PFSK-1 (cell line): Measurements from ENCODE around the gene RDH13.

ENCODE experiments used
- FOXP2 ChIP-seq: optimal IDR thresholded peaks from 2 replicates; pipeline ENCODE3; 2011; ENCODE audit warnings: borderline replicate concordance, control low read depth, inconsistent platforms; ENCODE audit not compliant: insufficient read depth; ENCODE audit errors: extremely low read length, extremely low read depth
- POLR2AphosphoS5 ChIP-seq: IDR thresholded peaks from 2 replicates; pipeline ENCODE4 v1.6.1; 2012; ENCODE audit warnings: low read depth, mild to moderate bottlenecking, control low read depth, low read length, moderate library complexity
- SIN3A ChIP-seq: IDR thresholded peaks from 2 replicates; pipeline ENCODE4 v1.6.1; 2012; ENCODE audit warnings: mild to moderate bottlenecking, low read length, moderate library complexity, borderline replicate concordance; ENCODE audit not compliant: insufficient read depth
- TAF1 ChIP-seq: IDR thresholded peaks from 2 replicates; pipeline ENCODE4 v1.6.1; 2012; ENCODE audit warnings: low read length, control low read depth, borderline replicate concordance; ENCODE audit not compliant: insufficient read depth
- TF ChIP-seq, protein P1 (sequence below), 2 experiments: IDR thresholded peaks; 2 replicates each; pipeline versions ENCODE4 v1.6.1 to v1.8.0; 2011 to 2012; ENCODE audit warnings: low read depth in 2 of 2, low read length in 2 of 2, control low read depth in 1 of 2, inconsistent platforms in 1 of 2, mild to moderate bottlenecking in 1 of 2, moderate library complexity in 1 of 2; ENCODE audit not compliant: insufficient read depth in 1 of 2

The RDH13 gene

DNA sequence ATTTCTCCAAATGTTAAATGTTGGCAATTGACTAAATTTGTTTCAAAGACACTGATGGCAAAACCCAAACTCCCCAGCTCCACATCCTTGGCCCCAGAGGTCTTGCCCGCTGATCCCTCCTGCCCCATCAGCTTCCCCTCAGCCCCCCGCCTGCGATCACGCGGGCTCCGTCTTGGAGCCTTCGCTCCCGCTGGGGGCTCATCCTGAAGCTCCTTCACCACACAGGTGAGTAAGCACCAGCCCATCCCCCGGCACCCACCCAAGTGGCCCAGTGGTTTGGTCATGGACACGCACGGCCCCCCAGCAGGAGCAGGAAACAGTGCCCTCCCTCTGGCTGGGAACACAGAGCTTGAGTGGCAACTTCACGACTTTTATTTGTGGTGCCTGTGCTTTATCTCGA lies 27.6 kb upstream of the RDH13 start:
- no peak for TF ChIP-seq SIN3A

DNA sequence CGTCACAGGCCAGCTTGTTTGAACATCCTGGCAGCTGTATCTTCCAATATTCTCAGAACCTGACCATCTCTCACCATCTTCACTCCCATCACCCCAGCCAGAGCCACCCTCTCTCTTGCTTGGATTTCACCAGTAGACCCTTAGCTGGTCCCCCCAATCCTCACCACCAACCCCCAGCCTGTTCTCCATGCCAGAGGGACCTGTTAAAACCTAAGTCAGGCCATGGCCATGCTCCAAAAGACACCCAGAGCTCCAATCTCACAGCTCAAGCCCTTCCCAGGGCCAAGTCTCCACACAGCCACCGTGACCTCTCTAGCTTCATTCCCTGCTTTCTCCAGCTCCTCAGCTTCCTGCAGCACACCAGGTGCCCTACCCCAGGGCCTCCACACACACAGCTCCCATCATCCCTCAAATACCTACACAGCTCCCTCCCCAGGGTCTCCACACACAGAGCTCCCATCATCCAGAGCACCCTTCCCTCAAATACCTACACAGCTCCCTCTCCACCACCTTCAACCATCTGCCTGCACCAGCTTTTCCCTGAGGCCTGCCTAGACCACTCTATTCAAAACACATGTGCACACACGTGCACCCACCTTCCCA lies 26.5 kb upstream of the RDH13 start:
- no peak for TF ChIP-seq FOXP2

DNA sequence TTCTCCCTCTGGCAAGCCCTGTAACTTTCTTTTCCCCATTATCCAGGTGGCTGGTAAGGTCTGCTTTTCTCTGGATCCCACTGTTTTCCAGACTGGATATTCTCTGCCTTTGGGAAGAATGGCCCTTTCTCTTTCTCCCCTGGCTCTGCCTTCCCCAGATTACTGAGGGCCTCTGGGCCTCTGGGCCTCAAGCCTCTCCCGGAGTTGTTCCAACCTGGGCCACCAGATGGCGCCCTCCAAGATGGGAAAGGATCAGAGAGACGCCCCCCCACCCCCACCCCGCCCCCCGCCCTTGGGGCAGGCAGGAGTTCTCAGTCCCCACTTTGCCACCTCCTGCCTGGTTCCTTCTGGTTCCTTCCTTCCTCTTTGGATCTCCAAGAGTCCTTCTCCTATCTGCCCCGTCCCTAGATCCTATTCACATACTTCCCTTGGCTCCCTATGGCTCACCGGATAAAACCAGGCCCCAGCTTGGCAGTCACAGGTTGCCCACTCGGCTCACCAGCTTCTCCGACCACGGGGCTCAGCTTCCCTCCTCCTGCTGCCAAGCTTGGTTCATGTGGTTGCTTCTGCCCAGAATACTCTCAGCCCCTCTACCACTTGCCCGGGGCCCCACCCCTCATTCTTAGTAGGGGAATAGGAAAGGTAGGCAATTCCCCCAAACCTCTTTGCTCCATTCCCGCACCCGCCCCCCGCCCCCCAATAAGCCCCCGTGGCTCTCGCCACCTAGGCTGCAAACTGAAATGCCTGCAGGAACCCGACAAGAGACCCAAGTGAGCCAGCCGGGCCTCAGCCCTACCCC lies 25.8 kb upstream of the RDH13 start:
- no peak for TF ChIP-seq SIN3A

DNA sequence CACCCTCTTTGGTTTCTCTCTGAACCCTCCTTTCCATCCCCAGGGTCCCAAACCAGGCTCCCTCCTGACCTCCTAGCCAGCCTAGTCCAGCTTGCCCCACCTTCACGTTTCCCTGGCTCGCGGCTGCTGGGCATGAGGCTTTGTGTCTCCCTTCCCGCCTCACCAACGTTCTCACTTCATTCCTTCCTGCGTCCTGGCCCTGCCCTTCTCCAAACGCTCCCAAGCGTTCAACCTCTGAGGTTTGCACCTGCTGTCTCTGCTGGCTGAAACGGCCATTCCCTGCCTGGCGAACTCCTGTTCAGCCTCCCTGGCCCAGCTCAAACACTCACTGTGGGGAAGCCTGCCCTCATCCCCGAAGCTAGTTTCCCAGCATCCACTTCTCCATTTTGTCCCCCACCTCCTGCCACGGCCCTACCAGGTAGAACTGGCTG lies 25.1 kb upstream of the RDH13 start:
- no peak for TF ChIP-seq FOXP2
- TF ChIP-seq, protein P1, sequence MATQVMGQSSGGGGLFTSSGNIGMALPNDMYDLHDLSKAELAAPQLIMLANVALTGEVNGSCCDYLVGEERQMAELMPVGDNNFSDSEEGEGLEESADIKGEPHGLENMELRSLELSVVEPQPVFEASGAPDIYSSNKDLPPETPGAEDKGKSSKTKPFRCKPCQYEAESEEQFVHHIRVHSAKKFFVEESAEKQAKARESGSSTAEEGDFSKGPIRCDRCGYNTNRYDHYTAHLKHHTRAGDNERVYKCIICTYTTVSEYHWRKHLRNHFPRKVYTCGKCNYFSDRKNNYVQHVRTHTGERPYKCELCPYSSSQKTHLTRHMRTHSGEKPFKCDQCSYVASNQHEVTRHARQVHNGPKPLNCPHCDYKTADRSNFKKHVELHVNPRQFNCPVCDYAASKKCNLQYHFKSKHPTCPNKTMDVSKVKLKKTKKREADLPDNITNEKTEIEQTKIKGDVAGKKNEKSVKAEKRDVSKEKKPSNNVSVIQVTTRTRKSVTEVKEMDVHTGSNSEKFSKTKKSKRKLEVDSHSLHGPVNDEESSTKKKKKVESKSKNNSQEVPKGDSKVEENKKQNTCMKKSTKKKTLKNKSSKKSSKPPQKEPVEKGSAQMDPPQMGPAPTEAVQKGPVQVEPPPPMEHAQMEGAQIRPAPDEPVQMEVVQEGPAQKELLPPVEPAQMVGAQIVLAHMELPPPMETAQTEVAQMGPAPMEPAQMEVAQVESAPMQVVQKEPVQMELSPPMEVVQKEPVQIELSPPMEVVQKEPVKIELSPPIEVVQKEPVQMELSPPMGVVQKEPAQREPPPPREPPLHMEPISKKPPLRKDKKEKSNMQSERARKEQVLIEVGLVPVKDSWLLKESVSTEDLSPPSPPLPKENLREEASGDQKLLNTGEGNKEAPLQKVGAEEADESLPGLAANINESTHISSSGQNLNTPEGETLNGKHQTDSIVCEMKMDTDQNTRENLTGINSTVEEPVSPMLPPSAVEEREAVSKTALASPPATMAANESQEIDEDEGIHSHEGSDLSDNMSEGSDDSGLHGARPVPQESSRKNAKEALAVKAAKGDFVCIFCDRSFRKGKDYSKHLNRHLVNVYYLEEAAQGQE (IDR thresholded peaks at IDR 0.05; ENCODE audit: insufficient read depth in 1 of 2, low read depth in 2 of 2, low read length in 2 of 2) = no peak
- no peak for TF ChIP-seq TAF1
- no peak for TF ChIP-seq POLR2AphosphoS5
- no peak for TF ChIP-seq SIN3A

DNA sequence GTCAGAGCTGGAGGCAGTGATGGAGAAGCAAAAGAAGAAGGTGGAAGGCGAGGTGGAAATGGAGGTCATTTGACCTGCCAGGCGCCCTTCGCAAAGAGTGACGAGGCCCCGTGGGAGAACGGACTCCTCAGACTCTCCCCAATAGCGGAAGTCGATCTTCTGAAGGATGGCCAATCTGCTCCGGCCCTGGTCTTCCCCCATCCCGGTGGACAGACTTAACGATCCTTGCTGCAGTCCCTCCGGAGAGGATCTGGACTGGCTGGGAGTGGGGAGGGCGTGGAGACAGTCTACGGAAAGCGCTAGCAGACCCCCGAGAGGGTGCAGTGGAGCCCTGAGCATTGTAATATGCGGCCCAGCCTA lies 24.6 kb upstream of the RDH13 start:
- no peak for TF ChIP-seq SIN3A
- no peak for TF ChIP-seq TAF1
- no peak for TF ChIP-seq POLR2AphosphoS5
- no peak for TF ChIP-seq FOXP2
- TF ChIP-seq, protein P1 (IDR thresholded peaks at IDR 0.05; ENCODE audit: insufficient read depth in 1 of 2, low read depth in 2 of 2, low read length in 2 of 2) = no peak

DNA sequence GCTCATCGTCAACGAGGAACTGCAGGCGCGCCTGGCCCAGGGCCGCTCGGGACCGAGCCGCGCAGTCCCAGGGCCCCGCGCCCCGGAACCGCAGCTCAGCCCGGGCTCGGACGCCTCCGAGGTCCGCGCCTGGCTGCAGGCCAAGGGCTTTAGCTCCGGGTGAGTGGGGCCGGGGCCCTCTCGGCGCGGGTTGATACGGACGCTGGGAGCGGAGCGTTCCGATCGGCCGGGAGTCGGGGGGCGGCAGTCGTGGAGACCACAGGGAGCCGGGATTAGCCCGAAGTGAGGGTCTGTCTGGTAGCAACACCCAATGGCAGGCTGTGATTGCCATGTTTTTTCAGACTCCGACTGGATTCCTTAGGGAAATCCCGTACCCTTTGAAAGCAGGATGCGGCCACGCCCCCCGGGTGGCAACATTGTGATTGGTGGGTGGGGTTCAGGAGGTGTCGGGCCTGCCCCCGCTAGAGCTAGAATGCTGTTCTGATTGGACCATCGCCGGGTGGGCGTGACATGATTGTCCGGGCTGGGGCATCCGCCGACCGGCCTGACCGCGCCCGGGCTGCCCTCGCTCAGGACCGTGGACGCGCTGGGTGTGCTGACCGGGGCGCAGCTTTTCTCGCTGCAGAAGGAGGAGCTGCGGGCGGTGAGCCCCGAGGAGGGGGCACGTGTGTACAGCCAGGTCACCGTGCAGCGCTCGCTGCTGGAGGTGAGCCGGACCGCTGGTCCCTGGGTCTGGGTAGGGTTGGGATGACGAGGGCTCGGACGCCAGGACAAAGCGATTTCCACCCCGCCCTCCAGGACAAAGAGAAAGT lies 24.0 kb upstream of the RDH13 start:
- TF ChIP-seq, protein P1 (IDR thresholded peaks at IDR 0.05; ENCODE audit: insufficient read depth in 1 of 2, low read depth in 2 of 2, low read length in 2 of 2) = no peak
- no peak for TF ChIP-seq SIN3A
- no peak for TF ChIP-seq FOXP2
- TF ChIP-seq TAF1 = no peak
- TF ChIP-seq POLR2AphosphoS5 = no peak
